Mesenchymal stem cell (in vitro differentiated cells and primary cell): ENCODE results near the gene C19orf67.

Experiments used
- DNase-seq: peaks from one replicate; pipeline ENCODE4 v3.0.0-alpha.2; 2013
- H2AFZ ChIP-seq: one replicate; pipeline ENCODE4 v1.6.1; 2013; ENCODE audit warnings: low read depth, mild to moderate bottlenecking, control low read depth, inconsistent platforms, low read length, moderate library complexity
- H2AK5ac ChIP-seq: 2 replicates; pipeline ENCODE4 v1.6.1; 2013; ENCODE audit warnings: low read length, moderate library complexity, mild to moderate bottlenecking, inconsistent platforms; ENCODE audit not compliant: severe bottlenecking
- H2BK120ac ChIP-seq: one replicate; pipeline ENCODE4 v1.6.1; 2013; ENCODE audit warnings: low read depth, mild to moderate bottlenecking, inconsistent platforms, low read length, moderate library complexity
- H2BK12ac ChIP-seq, 2 experiments: one replicate each; pipeline ENCODE4 v1.6.1; 2013; ENCODE audit warnings: inconsistent platforms in 2 of 2, low read length in 2 of 2, mild to moderate bottlenecking in 2 of 2, moderate library complexity in 2 of 2, control low read depth in 1 of 2
- H2BK15ac ChIP-seq: one replicate; pipeline ENCODE4 v1.6.1; 2013; ENCODE audit warnings: mild to moderate bottlenecking, low read depth, inconsistent platforms; ENCODE audit not compliant: poor library complexity, severe bottlenecking
- H2BK5ac ChIP-seq: 2 replicates; pipeline ENCODE4 v1.6.1; 2013; ENCODE audit warnings: low read depth, mild to moderate bottlenecking, low read length, control low read depth, inconsistent platforms; ENCODE audit not compliant: poor library complexity, severe bottlenecking
- H3K14ac ChIP-seq, 2 experiments: one replicate each; pipeline ENCODE4 v1.6.1; 2013; ENCODE audit warnings: inconsistent platforms in 2 of 2, low read length in 2 of 2, control low read depth in 1 of 2, mild to moderate bottlenecking in 1 of 2, moderate library complexity in 1 of 2
- H3K18ac ChIP-seq, 2 experiments: one replicate each; pipeline ENCODE4 v1.6.1; 2013; ENCODE audit warnings: inconsistent platforms in 2 of 2, low read length in 2 of 2, control low read depth in 1 of 2, low read depth in 1 of 2, mild to moderate bottlenecking in 1 of 2
- H3K23ac ChIP-seq, 2 experiments: one replicate each; pipeline ENCODE4 v1.6.1; 2013; ENCODE audit warnings: inconsistent platforms in 2 of 2, low read length in 2 of 2, mild to moderate bottlenecking in 2 of 2, moderate library complexity in 2 of 2, control low read depth in 1 of 2
- H3K27ac ChIP-seq: 2 replicates; pipeline ENCODE4 v1.5.1; 2013; ENCODE audit warnings: mild to moderate bottlenecking, moderate library complexity, low read length, control low read depth, inconsistent platforms; ENCODE audit not compliant: poor library complexity, severe bottlenecking
- H3K27me3 ChIP-seq, 2 experiments: 2 replicates each; pipeline versions ENCODE4 v1.6.1 to v1.7.0; 2013; ENCODE audit warnings: low read length in 2 of 2, mild to moderate bottlenecking in 2 of 2, moderate library complexity in 2 of 2, control low read depth in 1 of 2, inconsistent platforms in 1 of 2; ENCODE audit not compliant: control insufficient read depth in 1 of 2, insufficient read depth in 1 of 2
- H3K36me3 ChIP-seq, 2 experiments: 2 replicates each; pipeline versions ENCODE4 v1.6.1 to v1.7.0; 2013; ENCODE audit warnings: low read length in 2 of 2, control low read depth in 1 of 2, inconsistent platforms in 1 of 2, low read depth in 1 of 2, mild to moderate bottlenecking in 1 of 2; ENCODE audit not compliant: insufficient read depth in 2 of 2, control insufficient read depth in 1 of 2
- H3K4ac ChIP-seq, 2 experiments: one replicate each; pipeline ENCODE4 v1.6.1; 2013; ENCODE audit warnings: inconsistent platforms in 2 of 2, low read length in 2 of 2, mild to moderate bottlenecking in 2 of 2, moderate library complexity in 2 of 2, control low read depth in 1 of 2, low read depth in 1 of 2
- H3K4me1 ChIP-seq: 2 replicates; pipeline ENCODE4 v1.6.1; 2013; ENCODE audit warnings: low read depth, low read length, control low read depth; ENCODE audit not compliant: control insufficient read depth, insufficient read depth
- H3K4me2 ChIP-seq: 2 replicates; pipeline ENCODE4 v1.6.1; 2013; ENCODE audit warnings: low read length, mild to moderate bottlenecking, inconsistent platforms; ENCODE audit not compliant: poor library complexity, severe bottlenecking
- H3K4me3 ChIP-seq, 2 experiments: 2 replicates each; pipeline versions ENCODE4 v1.5.1 to v1.7.0; 2013; ENCODE audit warnings: low read length in 2 of 2, mild to moderate bottlenecking in 2 of 2, control low read depth in 1 of 2, low read depth in 1 of 2; ENCODE audit not compliant: insufficient read depth in 1 of 2
- H3K79me1 ChIP-seq: replicated peaks from 2 replicates; pipeline ENCODE4 v1.6.1; 2013; ENCODE audit warnings: mild to moderate bottlenecking, control low read depth, low read length, inconsistent platforms; ENCODE audit not compliant: poor library complexity, severe bottlenecking
- H3K9ac ChIP-seq: 2 replicates; pipeline ENCODE4 v1.7.0; 2013; ENCODE audit warnings: mild to moderate bottlenecking, low read length, moderate library complexity
- H3K9me3 ChIP-seq: 2 replicates; pipeline ENCODE4 v1.7.0; 2013; ENCODE audit warnings: mild to moderate bottlenecking, low read length; ENCODE audit not compliant: control insufficient read depth
- H4K8ac ChIP-seq: one replicate; pipeline ENCODE4 v1.6.1; 2013; ENCODE audit warnings: inconsistent platforms, mild to moderate bottlenecking, low read length, moderate library complexity
- H4K91ac ChIP-seq: one replicate; pipeline ENCODE4 v1.6.1; 2013; ENCODE audit warnings: mild to moderate bottlenecking, low read length, inconsistent platforms
- WGBS: methylation state at CpG from one replicate; pipeline ENCODE4 v1.1.7; 2013; ENCODE audit warnings: mixed read lengths; 5-methylcytosine and 5-hydroxymethylcytosine counted together

C19orf67 gene

GRCh38 chr19:14089662-14090508, 4.3 kb upstream of the C19orf67 start:
- H2BK15ac ChIP-seq: no peak overlapping the region
- no peak overlapping the region for H4K91ac ChIP-seq
- H3K4me2 ChIP-seq: peak overlapping the region; percentile 77
- H2BK12ac ChIP-seq: no peak overlapping the region
- under 1% methylated on average over 49 of the region's 142 CpGs for WGBS
- peak overlapping the region; percentile 75 to 86 for H3K18ac ChIP-seq
- H2AK5ac ChIP-seq: no peak overlapping the region
- no peak overlapping the region for H2AFZ ChIP-seq
- H3K23ac ChIP-seq: no peak overlapping the region
- H3K27ac ChIP-seq: no peak overlapping the region
- peak overlapping the region; percentile 62 for H3K9ac ChIP-seq
- H3K9me3 ChIP-seq: peaks cover 8% of the 10 kb centered on the region
- peaks cover 13% of the 10 kb centered on the region for H3K4me1 ChIP-seq
- H4K8ac ChIP-seq: no peak overlapping the region
- H3K4me3 ChIP-seq: peak overlapping the region; percentile 73 to 75
- no peak overlapping the region for H2BK5ac ChIP-seq
- peak overlapping the region in 1 of 2 experiments; percentile 68 for H3K14ac ChIP-seq
- H3K27me3 ChIP-seq: no peaks in the 10 kb centered on the region
- H3K36me3 ChIP-seq: peaks cover 16 to 26% of the 10 kb centered on the region in 2 experiments
- no peak overlapping the region for H3K4ac ChIP-seq
- DNase-seq: peak; percentile 74
- peak overlapping the region; percentile 61 for H2BK120ac ChIP-seq
- peaks cover 8% of the 10 kb centered on the region for H3K79me1 ChIP-seq

DNA sequence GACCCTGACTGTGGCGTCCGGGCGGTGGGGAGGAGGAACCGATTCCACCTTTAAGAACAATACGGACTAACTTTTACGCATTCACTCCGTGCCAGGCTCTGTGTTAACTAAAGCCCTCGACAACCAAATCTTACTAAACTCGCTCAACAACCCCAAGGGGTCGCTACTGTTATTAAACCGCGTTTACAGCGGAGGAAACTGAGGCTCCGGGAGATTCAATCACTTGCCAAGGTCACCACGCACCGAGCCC, 3.8 kb upstream of the C19orf67 start:
- H3K18ac ChIP-seq: peak overlapping the region in 1 of 2 experiments; percentile 29
- H4K91ac ChIP-seq: no peak overlapping the region
- no peak overlapping the region for H3K27ac ChIP-seq
- H2BK15ac ChIP-seq: no peak overlapping the region
- H2AK5ac ChIP-seq: no peak overlapping the region
- peak overlapping the region; percentile 62 for H3K9ac ChIP-seq
- H3K4me2 ChIP-seq: peak overlapping the region; percentile 77
- 25% methylated on average over 13 of the region's 16 CpGs for WGBS
- no peak overlapping the region for H3K4ac ChIP-seq
- H3K4me3 ChIP-seq: peak overlapping the region; percentile 73 to 75
- peak overlapping the region in 1 of 2 experiments; percentile 56 for H3K14ac ChIP-seq
- H3K4me1 ChIP-seq: peaks cover 13% of the 10 kb centered on the region
- no peak for DNase-seq
- no peak overlapping the region for H2BK120ac ChIP-seq
- peaks cover 8% of the 10 kb centered on the region for H3K9me3 ChIP-seq
- no peak overlapping the region for H2AFZ ChIP-seq
- H2BK12ac ChIP-seq: no peak overlapping the region
- H2BK5ac ChIP-seq: no peak overlapping the region
- no peak overlapping the region for H3K23ac ChIP-seq
- H3K79me1 ChIP-seq: peaks cover 8% of the 10 kb centered on the region
- H4K8ac ChIP-seq: no peak overlapping the region
- H3K27me3 ChIP-seq: no peaks in the 10 kb centered on the region
- peaks cover 16 to 22% of the 10 kb centered on the region in 2 experiments for H3K36me3 ChIP-seq

DNA sequence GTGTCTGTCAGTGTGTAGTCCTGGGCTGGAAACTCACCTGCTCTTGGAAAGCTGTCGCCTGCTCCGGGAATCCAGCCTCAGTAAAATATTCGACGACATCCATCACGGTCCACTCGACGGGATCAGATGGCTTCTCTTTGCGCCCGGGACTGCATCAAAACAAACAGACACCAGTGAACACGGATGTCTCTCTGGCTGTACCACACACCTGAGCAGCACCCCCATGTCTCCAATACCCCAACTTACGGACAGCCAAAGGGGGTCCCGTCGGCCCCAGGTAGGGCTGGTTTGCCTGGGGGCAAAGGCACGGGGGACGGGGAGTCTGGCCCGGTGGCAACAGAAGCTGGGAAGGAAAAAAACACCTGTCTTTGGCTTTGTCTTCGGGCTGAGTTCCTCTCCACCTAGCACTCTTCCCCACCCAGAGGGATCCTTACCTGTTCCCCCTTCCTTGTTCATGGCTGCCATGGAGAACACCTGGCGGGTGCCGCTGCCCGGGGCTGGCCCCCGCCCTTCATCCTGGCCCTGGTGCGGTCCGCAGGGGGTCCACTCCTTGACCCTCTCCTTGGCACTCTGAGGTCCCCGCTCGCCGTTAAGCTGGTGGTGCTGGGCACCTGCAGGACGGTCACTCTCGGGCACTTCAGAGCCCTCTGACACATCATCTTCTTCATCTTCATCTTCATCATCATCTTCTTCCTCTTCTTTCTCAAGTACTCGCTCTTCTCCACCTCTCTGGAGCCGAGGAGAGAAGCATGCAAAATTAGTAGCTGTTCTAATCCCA, 3.2 kb upstream of the C19orf67 start:
- Histone ChIP-seq H2BK5ac (no peak overlapping the region), H3K4me3 (peak overlapping the region in 1 of 2 experiments; percentile 73), H3K9me3 (peaks cover 8% of the 10 kb centered on the region), H3K14ac (no peak overlapping the region), H3K79me1 (peaks cover 8% of the 10 kb centered on the region), H3K4me1 (peaks cover 13% of the 10 kb centered on the region), H3K27ac (no peak overlapping the region), H3K27me3 (no peaks in the 10 kb centered on the region), H4K91ac (no peak overlapping the region), H2AFZ (no peak overlapping the region), H3K4ac (no peak overlapping the region), H2BK12ac (no peak overlapping the region), H4K8ac (no peak overlapping the region), H3K4me2 (peak overlapping the region; percentile 77), H3K36me3 (peaks cover 16 to 22% of the 10 kb centered on the region in 2 experiments), H2BK120ac (no peak overlapping the region), H2AK5ac (no peak overlapping the region), H3K18ac (no peak overlapping the region), H3K9ac (peak overlapping the region; percentile 62), H3K23ac (no peak overlapping the region), H2BK15ac (no peak overlapping the region)
- WGBS: 92% methylated on average over 30 of the region's 30 CpGs
- no peak for DNase-seq

- Histone ChIP-seq H3K9me3 (no peaks in the 10 kb centered on the region), H3K27ac (no peak overlapping the region), H2AK5ac (no peak overlapping the region), H2BK5ac (no peak overlapping the region), H3K9ac (no peak overlapping the region), H3K27me3 (no peaks in the 10 kb centered on the region), H4K91ac (no peak overlapping the region), H4K8ac (no peak overlapping the region), H2BK12ac (no peak overlapping the region), H3K36me3 (peaks cover 10 to 23% of the 10 kb centered on the region in 2 experiments), H2BK120ac (no peak overlapping the region), H2AFZ (no peak overlapping the region), H2BK15ac (no peak overlapping the region), H3K18ac (no peak overlapping the region), H3K4me1 (peaks cover 11% of the 10 kb centered on the region), H3K14ac (no peak overlapping the region), H3K4me3 (no peak overlapping the region), H3K4me2 (no peak overlapping the region), H3K79me1 (peaks cover 11% of the 10 kb centered on the region), H3K4ac (no peak overlapping the region), H3K23ac (no peak overlapping the region)
- WGBS: no CpG with 5 or more reads among the region's 5 CpGs
- DNase-seq: no peak
These were observed 515 bp upstream of the C19orf67 start for GRCh38 chr19:14086098-14086497.
